Large intestine (tissue), 3 donors: ENCODE data around the gene CYB5A. TPM values are rescaled to one million over a fixed set of nuclear protein-coding genes. Genes with fewer than 3 reads are reported as not detected.

Experiments
- DNase-seq, 2 donors: peaks; one replicate each; pipeline versions ENCODE4 v3.0.0 to v3.0.0-alpha.2; 2013
- H3K27ac ChIP-seq: one replicate; pipeline ENCODE4 v1.5.1; 2013; ENCODE audit warnings: low read length
- H3K27me3 ChIP-seq: 2 replicates; pipeline ENCODE4 v1.6.1; 2013; ENCODE audit warnings: low read length; ENCODE audit not compliant: control insufficient read depth, insufficient read depth
- H3K36me3 ChIP-seq: 2 replicates; pipeline ENCODE4 v1.6.1; 2013; ENCODE audit warnings: low read length; ENCODE audit not compliant: control insufficient read depth, insufficient read depth
- H3K4me1 ChIP-seq: one replicate; pipeline ENCODE4 v1.6.1; 2013; ENCODE audit warnings: low read length; ENCODE audit not compliant: control insufficient read depth, insufficient read depth
- H3K4me3 ChIP-seq: one replicate; pipeline ENCODE4 v1.5.1; 2013; ENCODE audit warnings: low read length
- H3K9me3 ChIP-seq: one replicate; pipeline ENCODE4 v1.6.1; 2013; ENCODE audit warnings: mild to moderate bottlenecking, low read depth, low read length, moderate library complexity; ENCODE audit not compliant: control insufficient read depth
- WGBS: methylation state at CpG from one replicate; pipeline ENCODE4 v1.1.5; 2013; ENCODE audit warnings: low lambda C conversion rate; ENCODE audit not compliant: insufficient coverage; 5-methylcytosine and 5-hydroxymethylcytosine counted together
- polyA plus RNA-seq: library from polyadenylated mRNA; unstranded; fragments of 120-200 nt; gene quantifications from one replicate; pipeline ENCODE4 v1.2.1, GENCODE V29; 2013

CYB5A gene
- polyA plus RNA-seq, 1 donor = 112 TPM

GRCh38 chr18:74233933-74234325, 57.8 kb downstream of the CYB5A start:
- H3K36me3 ChIP-seq = no peaks in the 10 kb centered on the region
- H3K4me1 ChIP-seq = peaks cover 19% of the 10 kb centered on the region
- H3K27me3 ChIP-seq = no peaks in the 10 kb centered on the region
- no peaks in the 10 kb centered on the region for H3K9me3 ChIP-seq
- H3K27ac ChIP-seq = no peak overlapping the region
- H3K4me3 ChIP-seq = no peak overlapping the region
- no peak for DNase-seq
- WGBS = no CpG with 5 or more reads among the region's 3 CpGs

DNA sequence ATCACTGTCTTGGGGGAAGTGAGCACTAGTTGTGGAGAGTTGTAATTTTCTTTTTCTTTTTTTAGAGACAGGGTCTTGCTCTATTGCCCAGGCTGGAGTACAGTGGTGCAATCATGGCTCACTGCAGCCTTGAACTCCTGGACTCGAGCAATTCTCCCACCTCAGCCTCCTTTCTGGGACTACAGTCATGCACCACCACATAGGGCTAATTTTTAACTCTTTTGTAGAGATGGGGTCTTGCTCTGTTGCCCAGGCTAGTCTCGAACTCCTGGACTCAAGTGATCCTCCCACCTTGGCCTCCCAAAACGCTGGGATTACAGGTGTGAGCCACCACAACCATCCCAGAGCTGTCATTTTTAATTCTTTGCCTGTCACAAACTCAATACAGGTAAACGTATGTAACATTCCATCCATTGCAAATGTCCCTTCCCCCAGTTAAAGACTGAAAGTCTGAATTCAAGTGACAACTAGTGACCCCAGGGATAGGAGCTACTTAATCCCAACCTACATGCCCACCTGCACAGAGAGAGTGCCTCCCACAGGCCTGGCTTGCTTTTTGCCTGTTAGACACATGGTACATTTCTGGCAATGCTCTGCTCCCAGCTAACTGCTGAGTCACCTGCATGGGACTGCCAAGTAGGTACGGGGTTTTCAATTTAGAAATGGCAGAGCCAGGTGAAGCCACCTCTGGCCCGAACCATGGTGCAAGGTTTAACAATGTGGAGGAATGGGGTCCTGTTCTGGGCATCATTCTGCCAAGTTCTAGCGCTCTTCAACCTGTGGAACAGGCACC, 60.6 kb downstream of the CYB5A start:
- Histone ChIP-seq H3K4me3 (no peak overlapping the region), H3K4me1 (peaks cover 25% of the 10 kb centered on the region), H3K36me3 (no peaks in the 10 kb centered on the region), H3K27ac (no peak overlapping the region), H3K27me3 (no peaks in the 10 kb centered on the region), H3K9me3 (no peaks in the 10 kb centered on the region)
- WGBS = 80% methylated on average over 1 of the region's 7 CpGs
- no peak for DNase-seq

- WGBS = 80% methylated on average over 1 of the region's 10 CpGs
- Histone ChIP-seq H3K4me3 (no peak overlapping the region), H3K4me1 (peaks cover 31% of the 10 kb centered on the region), H3K27me3 (no peaks in the 10 kb centered on the region), H3K36me3 (no peaks in the 10 kb centered on the region), H3K27ac (no peak overlapping the region), H3K9me3 (no peaks in the 10 kb centered on the region)
- DNase-seq = no peak
Observed at GRCh38 chr18:74229891-74230290, 61.9 kb downstream of the CYB5A start.

DNA sequence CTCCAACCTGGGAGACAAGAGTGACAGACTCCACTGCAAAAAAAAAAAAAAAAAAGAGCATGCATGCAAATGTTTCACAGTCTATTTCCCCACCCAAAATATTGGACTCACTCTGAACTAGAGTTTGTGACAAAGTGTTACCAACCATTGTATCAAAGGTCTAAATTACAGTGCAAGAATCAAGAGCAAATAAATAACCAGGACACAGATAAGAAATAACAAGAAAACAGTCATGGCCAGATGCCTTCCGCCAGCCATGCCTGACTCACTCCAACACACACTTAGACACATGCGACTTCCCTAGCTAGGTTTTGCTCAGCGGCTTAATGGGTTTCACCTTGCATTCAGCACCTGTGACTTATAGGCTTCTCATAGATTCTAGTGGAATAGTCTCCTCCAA, 62.8 kb downstream of the CYB5A start:
- peaks cover 29% of the 10 kb centered on the region for H3K4me1 ChIP-seq
- H3K36me3 ChIP-seq = no peaks in the 10 kb centered on the region
- H3K9me3 ChIP-seq = no peaks in the 10 kb centered on the region
- H3K4me3 ChIP-seq = no peak overlapping the region
- H3K27ac ChIP-seq = no peak overlapping the region
- DNase-seq = peak in 1 of 2 donors; percentile 48
- H3K27me3 ChIP-seq = no peaks in the 10 kb centered on the region
- 40% methylated on average over 1 of the region's 3 CpGs for WGBS

DNA sequence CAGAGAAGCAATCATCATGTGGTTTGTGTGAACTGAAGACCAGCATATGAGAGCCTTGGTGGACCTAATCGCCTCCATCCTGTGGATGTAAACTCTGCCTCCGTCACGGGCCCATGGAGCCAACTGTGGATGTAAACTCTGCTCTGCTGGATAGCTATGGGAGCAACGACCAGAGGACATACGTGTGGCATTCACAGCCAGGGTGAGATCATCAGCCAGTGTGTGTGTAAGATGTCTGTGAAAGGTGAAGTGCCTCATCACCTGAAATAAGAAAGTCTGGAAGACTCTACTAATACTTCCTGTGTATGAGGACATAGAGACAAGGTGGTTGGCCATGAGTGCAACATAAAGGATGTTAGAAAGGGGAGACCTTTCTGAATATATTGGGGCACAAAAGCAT, 63.5 kb downstream of the CYB5A start:
- H3K4me1 ChIP-seq = peaks cover 23% of the 10 kb centered on the region
- no peaks in the 10 kb centered on the region for H3K27me3 ChIP-seq
- no CpG with 5 or more reads among the region's 5 CpGs for WGBS
- no peak overlapping the region for H3K4me3 ChIP-seq
- no peaks in the 10 kb centered on the region for H3K36me3 ChIP-seq
- H3K27ac ChIP-seq = no peak overlapping the region
- peak in 1 of 2 donors; percentile 15 for DNase-seq
- no peaks in the 10 kb centered on the region for H3K9me3 ChIP-seq

- Histone ChIP-seq H3K4me1 (peaks cover 18% of the 10 kb centered on the region), H3K36me3 (no peaks in the 10 kb centered on the region), H3K27ac (no peak overlapping the region), H3K4me3 (no peak overlapping the region), H3K9me3 (no peaks in the 10 kb centered on the region), H3K27me3 (no peaks in the 10 kb centered on the region)
- WGBS = no CpG with 5 or more reads among the region's 10 CpGs
- no peak for DNase-seq
Observed at GRCh38 chr18:74226666-74227065, 65.1 kb downstream of the CYB5A start.

DNA sequence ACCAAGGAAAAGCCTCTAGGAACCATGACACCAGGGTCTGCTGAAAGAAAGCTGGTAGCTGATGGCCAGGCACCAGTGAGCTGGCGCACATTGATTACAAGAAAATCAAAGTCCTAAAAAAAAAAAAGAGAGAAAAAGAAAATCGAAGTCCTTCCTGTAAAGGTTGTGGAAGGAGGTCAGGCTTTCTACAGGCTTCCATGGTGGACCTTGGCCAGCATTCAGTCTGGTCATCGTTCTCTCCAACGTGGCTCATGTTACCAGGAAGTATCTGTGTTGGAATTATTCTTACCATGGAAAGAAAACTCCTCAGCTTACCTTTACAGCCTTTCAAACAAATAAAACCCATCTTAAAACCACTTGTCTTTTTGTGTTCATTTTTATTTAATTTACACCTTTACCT, 65.6 kb downstream of the CYB5A start:
- Histone ChIP-seq H3K27ac (no peak overlapping the region), H3K4me1 (peaks cover 18% of the 10 kb centered on the region), H3K27me3 (no peaks in the 10 kb centered on the region), H3K4me3 (no peak overlapping the region), H3K9me3 (no peaks in the 10 kb centered on the region), H3K36me3 (no peaks in the 10 kb centered on the region)
- peak; percentile 45 to 67 for DNase-seq
- no CpG with 5 or more reads among the region's 4 CpGs for WGBS

DNA sequence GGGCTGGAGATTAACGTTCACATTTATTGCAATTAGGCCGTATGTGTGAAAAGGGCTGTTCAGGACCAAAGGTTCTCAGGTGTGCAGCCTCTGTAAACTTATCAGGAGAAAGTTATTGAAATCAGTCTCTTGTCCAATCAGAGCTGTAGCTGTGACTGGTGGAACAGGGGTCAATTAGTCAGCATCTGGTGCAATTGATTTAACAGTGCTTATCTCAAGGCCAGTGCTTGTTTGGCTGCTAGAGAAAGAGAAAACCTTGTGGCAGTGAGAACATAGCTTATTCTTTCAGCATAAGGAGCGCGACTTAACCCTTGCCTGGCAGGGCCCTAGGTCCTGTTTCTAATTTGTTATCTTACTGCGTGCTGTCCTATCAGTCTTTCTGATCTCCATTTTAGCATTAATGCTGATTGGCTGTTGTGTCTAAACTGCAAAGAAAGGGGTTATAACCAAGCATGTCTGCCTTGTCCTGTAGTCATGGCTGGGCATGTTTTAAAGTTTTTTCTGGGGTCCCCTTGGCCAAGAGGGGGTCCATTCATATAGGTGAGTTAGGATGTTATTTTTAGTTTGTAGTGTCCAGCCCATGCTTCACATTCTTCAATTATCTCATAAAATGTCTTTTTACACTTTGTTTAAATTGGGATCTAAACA, 66.4 kb downstream of the CYB5A start:
- Histone ChIP-seq H3K27ac (no peak overlapping the region), H3K9me3 (no peaks in the 10 kb centered on the region), H3K4me1 (peaks cover 18% of the 10 kb centered on the region), H3K4me3 (no peak overlapping the region), H3K36me3 (no peaks in the 10 kb centered on the region), H3K27me3 (no peaks in the 10 kb centered on the region)
- peak; percentile 85 to 95 for DNase-seq
- no CpG with 5 or more reads among the region's 5 CpGs for WGBS

DNA sequence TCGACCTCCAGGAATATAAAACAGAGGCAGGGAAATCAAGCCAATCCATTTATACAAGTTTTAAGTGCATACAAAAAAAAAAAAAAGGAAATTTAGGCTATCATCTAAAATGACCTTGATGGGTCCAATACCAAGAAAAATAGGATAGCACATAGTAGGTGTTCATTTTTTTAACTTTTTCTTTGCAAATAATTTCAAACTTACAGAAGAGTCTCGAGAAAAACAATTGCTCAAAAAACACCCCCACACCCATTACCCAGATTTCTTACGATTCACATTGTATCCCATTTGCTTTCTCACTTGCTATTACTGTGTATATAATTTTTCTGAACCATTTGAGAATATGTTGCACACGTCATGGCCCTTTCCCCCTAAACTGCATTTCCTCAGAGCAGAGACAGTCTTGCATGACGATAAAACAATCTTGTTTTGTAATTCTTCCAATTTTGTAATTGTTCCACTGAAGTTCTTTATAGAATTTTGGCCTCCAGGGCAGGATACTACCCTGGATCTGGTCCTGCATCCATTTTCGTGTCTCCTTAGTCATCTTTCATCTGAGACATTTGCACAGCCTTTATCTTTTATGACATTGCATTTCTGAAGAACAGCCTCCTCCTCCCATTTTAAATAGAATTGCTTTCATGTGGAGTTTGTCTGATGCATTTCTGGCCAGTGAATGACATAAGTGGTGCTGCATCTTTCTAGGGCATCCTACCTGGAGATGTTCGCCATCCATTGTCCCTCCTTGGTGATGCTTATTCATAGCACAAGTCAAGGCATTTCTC, 68.9 kb downstream of the CYB5A start:
- no peaks in the 10 kb centered on the region for H3K36me3 ChIP-seq
- H3K4me1 ChIP-seq = peaks cover 18% of the 10 kb centered on the region
- 100% methylated on average over 3 of the region's 7 CpGs for WGBS
- no peak for DNase-seq
- H3K27me3 ChIP-seq = no peaks in the 10 kb centered on the region
- no peak overlapping the region for H3K27ac ChIP-seq
- H3K4me3 ChIP-seq = no peak overlapping the region
- H3K9me3 ChIP-seq = no peaks in the 10 kb centered on the region

DNA sequence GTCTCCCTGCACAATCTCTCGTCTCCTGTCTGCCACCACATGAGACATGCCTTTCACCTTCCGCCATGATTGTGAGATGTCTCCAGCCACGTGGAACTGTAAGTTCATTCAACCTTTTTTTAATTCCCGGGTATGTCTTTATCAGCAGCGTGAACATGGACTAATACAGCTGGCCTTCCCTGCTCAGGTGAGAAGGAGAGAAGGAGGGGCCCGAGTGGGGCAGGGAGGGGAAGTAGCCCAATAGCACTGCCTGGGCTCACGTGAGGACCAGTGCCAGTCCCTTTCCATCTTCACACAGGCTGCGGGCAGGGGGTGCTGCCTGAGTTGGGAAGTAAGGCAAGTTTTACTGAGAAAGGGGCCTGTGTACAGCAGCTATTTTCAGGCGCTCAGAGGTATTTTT, 70.7 kb downstream of the CYB5A start:
- no peaks in the 10 kb centered on the region for H3K36me3 ChIP-seq
- WGBS = 80% methylated on average over 1 of the region's 9 CpGs
- peaks cover 4% of the 10 kb centered on the region for H3K27me3 ChIP-seq
- no peak for DNase-seq
- no peak overlapping the region for H3K4me3 ChIP-seq
- no peaks in the 10 kb centered on the region for H3K9me3 ChIP-seq
- H3K27ac ChIP-seq = no peak overlapping the region
- peaks cover 12% of the 10 kb centered on the region for H3K4me1 ChIP-seq
